HTERT RPE-1 (cell line): ENCODE results near the gene PCBP2.

Experiments
- in situ Hi-C: fragments of 300-500 bp; cut with MboI; formaldehyde crosslinking; loops from 4 replicates; pipeline ENCODE4 v1.14.3; 2020; ENCODE audit warnings: low sequenced_read_pairs

PCBP2 gene

GRCh38 chr12:53506450-53506785 lies 54.5 kb downstream of the PCBP2 start:
- in situ Hi-C loops = no loop called here

DNA sequence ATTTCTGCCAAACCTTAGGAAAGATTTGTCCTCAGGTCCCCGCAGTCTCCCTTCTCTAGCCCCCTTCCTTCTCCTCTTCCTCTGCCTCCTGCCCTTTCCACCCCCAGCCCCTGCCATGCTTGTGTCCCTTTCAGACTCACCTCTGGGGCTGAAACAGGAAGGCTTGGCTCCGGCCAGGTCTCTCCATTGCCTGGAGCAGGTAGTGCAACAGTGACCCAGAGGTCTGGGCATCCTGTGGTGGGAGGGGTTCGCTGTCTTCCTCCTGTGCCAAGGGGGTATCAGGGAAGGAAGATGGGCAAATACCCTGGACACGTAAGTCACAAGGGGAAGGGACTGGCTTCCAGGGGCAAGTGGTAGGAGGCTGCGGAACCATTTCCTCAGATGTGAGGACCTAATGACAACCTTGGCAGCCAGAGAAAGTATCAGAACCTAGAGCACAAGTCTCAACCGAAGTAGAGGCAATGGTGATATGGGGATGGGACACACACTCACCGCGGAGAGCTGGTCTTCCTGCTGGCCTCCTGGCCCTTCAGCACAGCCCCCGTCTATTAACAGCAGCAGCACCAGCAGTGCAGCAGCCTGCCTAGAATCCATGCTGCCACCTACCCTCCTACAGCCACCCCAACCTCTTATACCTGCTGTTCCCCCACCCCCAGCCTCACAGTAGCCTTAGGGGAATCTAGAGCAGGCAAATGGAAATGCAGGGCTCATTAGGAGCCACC lies 55.1 kb downstream of the PCBP2 start, which contains the start of gene NPFF:
TSS of gene NPFF (minus strand) at position 604 of the 722 bp plus-strand sequence. CDS start at position 594, 10 bp downstream.
- in situ Hi-C loops = no loop called here

GRCh38 chr12:53507603-53507885 lies 55.6 kb downstream of the PCBP2 start:
- in situ Hi-C loops = no loop called here

DNA sequence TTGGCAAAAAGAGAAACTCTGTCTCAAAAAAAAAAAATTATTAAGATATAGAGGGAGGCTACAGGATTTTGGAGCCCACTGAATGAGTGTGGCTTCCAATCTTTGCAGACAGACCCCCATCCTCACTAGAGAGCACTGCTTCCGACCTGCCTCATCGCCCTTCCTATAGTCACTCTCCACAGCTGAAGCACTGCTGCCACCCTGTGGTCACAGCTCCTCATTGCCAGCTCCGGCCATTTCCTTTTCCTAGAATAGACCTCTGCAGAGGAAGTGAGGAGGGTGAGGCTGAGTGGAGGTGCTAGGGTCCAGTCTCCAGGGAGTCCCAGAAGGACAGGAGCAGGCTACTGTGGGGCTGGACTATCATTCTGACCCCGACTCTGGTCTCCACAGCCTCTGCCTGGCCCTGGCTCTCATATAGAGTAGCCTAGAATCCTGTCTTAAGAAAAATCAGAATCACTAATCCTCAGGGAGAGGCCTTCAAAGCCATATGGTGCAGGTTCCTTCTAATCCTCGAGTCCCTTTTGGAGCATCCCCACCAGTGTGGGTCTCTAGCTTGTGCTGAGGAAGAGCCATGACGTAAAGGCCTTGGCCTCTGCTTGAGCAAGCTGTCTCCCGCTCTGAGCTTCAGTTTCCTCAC lies 56.8 kb downstream of the PCBP2 start:
- in situ Hi-C loops = no loop called here

DNA sequence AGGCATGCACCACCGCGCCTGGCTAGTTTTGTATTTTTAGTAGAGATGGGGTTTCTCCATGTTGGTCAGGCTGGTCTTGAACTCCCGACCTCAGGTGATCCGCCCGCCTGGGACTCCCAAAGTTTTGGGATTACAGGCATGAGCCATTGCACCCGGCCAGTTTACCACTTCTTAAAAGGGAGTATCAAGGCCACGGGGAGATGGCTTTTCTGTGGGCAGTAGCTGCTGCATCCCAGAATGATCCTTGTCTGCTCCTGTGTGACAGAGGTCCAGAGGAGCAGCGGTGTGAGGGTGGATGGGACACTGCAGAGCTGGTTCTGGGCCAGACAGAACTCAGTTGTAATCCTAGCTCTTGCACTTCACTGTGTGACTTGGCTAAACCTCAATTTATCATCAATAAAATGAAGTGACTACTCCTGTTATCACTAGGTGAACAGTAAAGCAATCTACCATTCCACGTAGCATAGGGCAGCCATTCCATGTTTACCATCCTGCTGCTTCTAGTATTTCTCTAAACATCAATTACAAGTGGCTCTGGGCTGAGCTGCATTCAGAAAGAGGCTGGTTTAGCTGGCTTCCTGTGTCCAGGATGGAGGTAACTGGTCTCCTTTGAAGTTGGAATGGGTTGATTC lies 58.4 kb downstream of the PCBP2 start:
- in situ Hi-C loops = no loop called here

- in situ Hi-C loops = no loop called here
These were observed 62.0 kb downstream of the PCBP2 start for GRCh38 chr12:53513712-53514410.

GRCh38 chr12:53514628-53515290 lies 62.9 kb downstream of the PCBP2 start:
- in situ Hi-C loops = no loop called here

DNA sequence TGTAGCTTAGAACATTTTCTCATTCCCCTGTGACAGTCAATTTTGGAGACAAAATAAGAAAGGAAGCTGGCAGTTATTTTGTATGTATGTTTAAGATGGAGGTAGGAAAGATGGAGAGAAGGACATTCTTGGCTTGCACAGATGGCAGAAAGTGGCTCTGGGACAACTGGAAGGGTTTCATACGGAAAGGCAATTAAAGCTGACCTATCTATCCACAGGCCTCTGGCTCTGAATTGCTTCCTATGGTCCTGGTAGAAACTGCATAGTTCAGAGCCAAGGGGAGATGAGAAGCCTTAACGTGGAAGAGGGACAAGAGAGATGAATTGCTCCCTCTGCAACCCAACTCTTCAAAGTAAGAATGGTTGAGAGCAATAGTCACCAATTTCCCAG lies 63.4 kb downstream of the PCBP2 start:
- in situ Hi-C loops = no loop called here

GRCh38 chr12:53516758-53517455 lies 65.0 kb downstream of the PCBP2 start:
- in situ Hi-C loops = no loop called here

GRCh38 chr12:53518381-53518780 lies 66.5 kb downstream of the PCBP2 start:
- in situ Hi-C loops = no loop called here

DNA sequence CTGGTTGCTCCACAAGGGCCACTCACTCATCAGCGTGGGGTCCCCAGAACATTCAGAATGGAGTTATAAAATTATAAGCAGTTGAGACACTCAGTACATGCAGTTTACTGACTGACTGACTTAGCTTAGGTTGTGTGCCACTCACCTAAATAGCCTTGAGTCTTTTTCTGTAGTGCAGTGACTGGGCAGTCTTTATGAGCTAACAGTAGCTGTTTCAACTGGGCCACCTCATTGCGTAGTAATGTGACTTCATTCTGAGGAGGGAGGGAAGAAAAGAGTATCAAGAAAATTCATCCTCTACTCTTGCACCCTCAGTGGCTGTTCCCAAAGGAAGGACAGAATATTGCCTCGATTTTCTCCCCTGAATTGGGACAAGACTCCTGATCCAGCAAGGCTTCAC lies 71.2 kb downstream of the PCBP2 start:
- in situ Hi-C loops = no loop called here

DNA sequence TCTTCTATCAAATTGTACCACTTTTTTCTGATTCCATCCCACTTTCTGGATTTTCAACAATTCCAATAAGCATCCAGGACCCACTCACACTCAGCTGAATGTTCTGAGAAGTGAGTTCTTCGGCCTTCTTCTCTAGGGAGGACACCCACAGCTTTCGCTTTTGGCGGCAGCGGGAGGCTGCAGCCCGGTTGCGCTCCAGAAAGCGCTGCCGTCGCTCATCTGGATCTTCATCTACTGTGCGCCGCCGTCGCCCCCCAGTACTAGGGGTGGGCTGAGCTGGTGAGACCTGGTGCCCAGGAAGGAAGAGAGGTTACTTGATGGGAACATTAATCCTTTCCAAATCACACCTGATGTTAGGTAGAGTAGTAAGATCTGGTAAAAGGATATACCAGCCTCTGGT lies 72.6 kb downstream of the PCBP2 start:
- in situ Hi-C loops = no loop called here

DNA sequence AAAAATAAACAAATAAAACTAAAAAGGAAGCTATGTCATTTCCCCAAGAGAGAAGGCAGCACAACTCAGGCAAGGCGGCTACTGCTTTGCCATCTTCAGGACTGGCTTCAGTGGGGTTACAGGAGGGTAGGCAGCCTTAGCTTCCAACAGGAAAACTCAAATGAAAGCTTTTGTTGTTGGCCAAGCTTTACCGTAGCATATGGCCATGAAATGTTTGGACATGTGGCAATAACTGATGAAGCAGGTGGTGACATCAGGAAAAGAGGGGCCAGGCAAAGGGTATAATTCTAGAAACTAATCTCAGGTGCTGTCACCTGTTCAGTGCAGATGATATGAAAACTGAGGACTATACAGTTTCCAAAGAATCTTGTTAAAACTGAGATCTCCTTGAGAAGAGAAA lies 78.2 kb downstream of the PCBP2 start:
- in situ Hi-C loops = loop anchor here (25.0 kb wide), 1 partner anchor 132 kb away; no protein-coding TSS in a partner anchor
